Measurements from ENCODE around the gene DDAH1.

DNA sequence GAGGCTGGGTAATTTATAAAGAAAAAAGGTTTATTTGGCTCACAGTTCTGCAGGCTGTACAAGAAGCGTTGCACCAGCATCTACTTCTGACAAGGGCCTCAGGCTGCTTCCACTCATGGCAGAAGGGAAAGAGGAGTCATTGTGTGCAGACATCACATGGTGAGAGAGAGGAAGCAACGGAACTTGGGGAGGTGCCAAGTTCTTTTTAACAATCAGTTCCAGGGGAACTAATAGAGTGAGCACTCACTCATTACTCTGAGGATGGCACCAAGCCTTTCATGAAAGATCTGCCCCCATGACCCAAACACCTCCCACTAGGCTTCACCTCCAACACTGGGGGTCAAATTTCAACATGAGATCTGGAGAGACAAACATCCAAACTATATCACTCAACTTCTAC lies 77.2 kb downstream of the DDAH1 start:
- TF ChIP-seq, protein P1, sequence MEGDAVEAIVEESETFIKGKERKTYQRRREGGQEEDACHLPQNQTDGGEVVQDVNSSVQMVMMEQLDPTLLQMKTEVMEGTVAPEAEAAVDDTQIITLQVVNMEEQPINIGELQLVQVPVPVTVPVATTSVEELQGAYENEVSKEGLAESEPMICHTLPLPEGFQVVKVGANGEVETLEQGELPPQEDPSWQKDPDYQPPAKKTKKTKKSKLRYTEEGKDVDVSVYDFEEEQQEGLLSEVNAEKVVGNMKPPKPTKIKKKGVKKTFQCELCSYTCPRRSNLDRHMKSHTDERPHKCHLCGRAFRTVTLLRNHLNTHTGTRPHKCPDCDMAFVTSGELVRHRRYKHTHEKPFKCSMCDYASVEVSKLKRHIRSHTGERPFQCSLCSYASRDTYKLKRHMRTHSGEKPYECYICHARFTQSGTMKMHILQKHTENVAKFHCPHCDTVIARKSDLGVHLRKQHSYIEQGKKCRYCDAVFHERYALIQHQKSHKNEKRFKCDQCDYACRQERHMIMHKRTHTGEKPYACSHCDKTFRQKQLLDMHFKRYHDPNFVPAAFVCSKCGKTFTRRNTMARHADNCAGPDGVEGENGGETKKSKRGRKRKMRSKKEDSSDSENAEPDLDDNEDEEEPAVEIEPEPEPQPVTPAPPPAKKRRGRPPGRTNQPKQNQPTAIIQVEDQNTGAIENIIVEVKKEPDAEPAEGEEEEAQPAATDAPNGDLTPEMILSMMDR (IDR thresholded peaks at IDR 0.05; ENCODE audit: low read depth, low read length), result no peak
- no peak for TF ChIP-seq EZH2phosphoT487 (IDR thresholded peaks at IDR 0.05; ENCODE audit: low read depth)
